Panc1 (cell line): ENCODE data around the gene SMURF1. TPM values are rescaled to one million over a fixed set of nuclear protein-coding genes. Genes with fewer than 3 reads are reported as not detected.

Experiments used
- ATAC-seq: fragments of 200-7000 bp; cut with Tn5 transposase; 2 replicates; pipeline ENCODE4 v1.9.1; 2020; ENCODE audit warnings: mild to moderate bottlenecking, moderate library complexity
- BruUV-seq: library from RNA; stranded (reverse); fragments of 400-500 nt; replicated peaks from 2 replicates; lab custom pipeline; 2021; lab: Mats Ljungman, UMichigan
- CTCF ChIA-PET: fragments of 300-600 bp; sonication (Branson Sonifier 250); formaldehyde crosslinking; loops from one replicate; lab custom pipeline; 2022; ENCODE audit warnings: antibody characterized with exemption; lab: Charles Lee
- POLR2A ChIA-PET: fragments of 300-600 bp; sonication (Branson Sonifier 250); formaldehyde crosslinking; loops from one replicate; lab custom pipeline; 2022; ENCODE audit warnings: antibody characterized with exemption; lab: Charles Lee
- DNase-seq: peaks from one replicate; pipeline ENCODE4 v3.0.0-alpha.2; 2010; ENCODE audit warnings: low read depth, low spot score
- H3K27ac ChIP-seq: 2 replicates; pipeline ENCODE4 v1.5.1; 2011; ENCODE audit warnings: mild to moderate bottlenecking, low read length, inconsistent platforms
- H3K27me3 ChIP-seq: fragments of 200-500 bp; sonication (Bioruptor generic); 2 replicates; pipeline ENCODE4 v1.6.0; 2014; ENCODE audit warnings: low read length, inconsistent platforms; ENCODE audit not compliant: control insufficient read depth, insufficient read depth
- H3K36me3 ChIP-seq: fragments of 200-500 bp; sonication (Bioruptor generic); 2 replicates; pipeline ENCODE4 v1.5.1; 2014; ENCODE audit warnings: inconsistent platforms, mild to moderate bottlenecking, low read length, moderate library complexity; ENCODE audit not compliant: control insufficient read depth, insufficient read depth
- H3K4me1 ChIP-seq: 2 replicates; pipeline ENCODE4 v1.5.1; 2011; ENCODE audit warnings: inconsistent platforms, mild to moderate bottlenecking, low read length, moderate library complexity; ENCODE audit not compliant: control insufficient read depth, insufficient read depth
- H3K4me3 ChIP-seq, 2 experiments: 2 replicates each; pipeline ENCODE4 v1.5.1; 2011 to 2012; ENCODE audit warnings: low read depth in 2 of 2, low read length in 2 of 2, mild to moderate bottlenecking in 2 of 2, inconsistent platforms in 1 of 2, moderate library complexity in 1 of 2
- H3K9me3 ChIP-seq: fragments of 200-500 bp; sonication (Bioruptor generic); 2 replicates; pipeline ENCODE4 v1.5.1; 2014; ENCODE audit warnings: low read depth, mild to moderate bottlenecking, inconsistent platforms, low read length, moderate library complexity; ENCODE audit not compliant: control insufficient read depth, insufficient read depth
- POLR2AphosphoS5 ChIP-seq: IDR thresholded peaks from 2 replicates; pipeline ENCODE4 v1.6.1; 2012; ENCODE audit warnings: mild to moderate bottlenecking, low read depth, low read length, moderate library complexity
- SIN3A ChIP-seq: IDR thresholded peaks from 2 replicates; pipeline ENCODE4 v1.6.1; 2012; ENCODE audit warnings: low read depth, mild to moderate bottlenecking, low read length, moderate library complexity, borderline replicate concordance; ENCODE audit not compliant: insufficient read depth
- TCF7L2 ChIP-seq: IDR thresholded peaks from 2 replicates; pipeline ENCODE4 v1.6.1; 2011; ENCODE audit warnings: mild to moderate bottlenecking, low read depth, low read length, inconsistent platforms
- in situ Hi-C: cut with HindIII; loops from 2 replicates; pipeline ENCODE4 v1.10.0; 2016; ENCODE audit warnings: low sequenced_read_pairs, low pct_unique_long_range_greater_than_20kb
- intact Hi-C: fragments of 100-400 bp; cut with micrococcal nuclease; formaldehyde crosslinking; loops from one replicate; pipeline ENCODE4 v1.10.0; 2022; ENCODE audit not compliant: unreplicated experiment
- total RNA-seq: library from RNA; stranded (reverse); gene quantifications from one replicate; pipeline ENCODE4 v1.2.1, GENCODE V29; 2021; ENCODE audit not compliant: unreplicated experiment
- TF ChIP-seq, protein P1 (sequence below): fragments of 450-650 bp; IDR thresholded peaks from 2 replicates; pipeline ENCODE4 v1.5.1; 2017; ENCODE audit warnings: mild to moderate bottlenecking
- TF ChIP-seq, protein P2 (sequence below), 2 experiments: IDR thresholded peaks; 2 replicates each; pipeline ENCODE4 v1.6.1; 2011 to 2012; ENCODE audit warnings: low read depth in 2 of 2, control low read depth in 1 of 2, low read length in 1 of 2, mild to moderate bottlenecking in 1 of 2, moderate library complexity in 1 of 2; ENCODE audit not compliant: insufficient read depth in 1 of 2

The SMURF1 gene
- total RNA-seq, 1 experiment from 2014 or later, result 47.0 TPM

DNA sequence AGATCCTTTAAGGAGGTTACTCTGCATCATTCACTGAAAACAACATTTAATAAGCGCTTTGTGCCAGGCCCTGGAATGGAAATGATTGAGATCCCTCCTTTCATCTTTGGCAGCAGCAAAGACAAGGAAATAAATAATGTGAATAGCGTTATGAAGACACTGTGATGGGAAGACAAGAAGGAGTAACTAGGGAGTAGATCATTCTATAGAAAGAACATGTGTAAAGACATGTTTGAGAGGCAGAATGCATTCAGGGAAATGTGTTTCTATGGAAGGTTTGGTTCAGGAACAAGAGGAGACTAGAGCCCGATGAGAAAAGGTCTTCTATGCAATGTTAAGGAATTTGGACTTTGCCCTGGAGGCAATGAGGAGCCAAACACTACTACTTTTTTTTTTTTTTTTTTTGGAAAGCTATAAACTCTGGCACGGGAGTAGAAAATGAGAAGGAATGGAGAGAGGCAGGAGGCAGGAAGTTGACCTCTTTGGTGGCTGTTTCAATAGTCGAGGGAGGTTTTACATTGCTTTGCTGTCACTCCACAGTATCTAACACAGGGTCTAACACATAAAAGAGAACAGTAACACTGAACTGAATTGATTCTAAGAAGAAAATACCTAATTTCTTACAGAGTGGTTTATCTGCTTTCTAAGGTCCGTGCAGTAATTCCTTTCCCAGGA is 44.9 kb downstream of the SMURF1 start:
- no TSS peak for BruUV-seq
- ATAC-seq, result 0 out of 2 replicates have a peak, but pooled peaks have one; percentile 24
- no peaks in the 10 kb centered on the region for H3K9me3 ChIP-seq
- H3K27ac ChIP-seq, result 0 out of 2 replicates have a peak overlapping the region, but pooled peaks have one; percentile 3
- no peaks in the 10 kb centered on the region for H3K27me3 ChIP-seq
- in situ Hi-C loops (no loop called here), intact Hi-C loops (no loop called here)
- no peaks in the 10 kb centered on the region; the same call in 1 of the 2 replicates for H3K36me3 ChIP-seq
- no peak for DNase-seq
- ChIA-PET CTCF (no interaction called here), POLR2A (no interaction called here)
- no peak overlapping the region for H3K4me3 ChIP-seq
- peaks cover 45% of the 10 kb centered on the region for H3K4me1 ChIP-seq
- no peak for TF ChIP-seq TCF7L2
- no peak for TF ChIP-seq POLR2AphosphoS5
- TF ChIP-seq SIN3A, result no peak
- TF ChIP-seq, protein P1, sequence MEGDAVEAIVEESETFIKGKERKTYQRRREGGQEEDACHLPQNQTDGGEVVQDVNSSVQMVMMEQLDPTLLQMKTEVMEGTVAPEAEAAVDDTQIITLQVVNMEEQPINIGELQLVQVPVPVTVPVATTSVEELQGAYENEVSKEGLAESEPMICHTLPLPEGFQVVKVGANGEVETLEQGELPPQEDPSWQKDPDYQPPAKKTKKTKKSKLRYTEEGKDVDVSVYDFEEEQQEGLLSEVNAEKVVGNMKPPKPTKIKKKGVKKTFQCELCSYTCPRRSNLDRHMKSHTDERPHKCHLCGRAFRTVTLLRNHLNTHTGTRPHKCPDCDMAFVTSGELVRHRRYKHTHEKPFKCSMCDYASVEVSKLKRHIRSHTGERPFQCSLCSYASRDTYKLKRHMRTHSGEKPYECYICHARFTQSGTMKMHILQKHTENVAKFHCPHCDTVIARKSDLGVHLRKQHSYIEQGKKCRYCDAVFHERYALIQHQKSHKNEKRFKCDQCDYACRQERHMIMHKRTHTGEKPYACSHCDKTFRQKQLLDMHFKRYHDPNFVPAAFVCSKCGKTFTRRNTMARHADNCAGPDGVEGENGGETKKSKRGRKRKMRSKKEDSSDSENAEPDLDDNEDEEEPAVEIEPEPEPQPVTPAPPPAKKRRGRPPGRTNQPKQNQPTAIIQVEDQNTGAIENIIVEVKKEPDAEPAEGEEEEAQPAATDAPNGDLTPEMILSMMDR, result no peak
- TF ChIP-seq, protein P2, sequence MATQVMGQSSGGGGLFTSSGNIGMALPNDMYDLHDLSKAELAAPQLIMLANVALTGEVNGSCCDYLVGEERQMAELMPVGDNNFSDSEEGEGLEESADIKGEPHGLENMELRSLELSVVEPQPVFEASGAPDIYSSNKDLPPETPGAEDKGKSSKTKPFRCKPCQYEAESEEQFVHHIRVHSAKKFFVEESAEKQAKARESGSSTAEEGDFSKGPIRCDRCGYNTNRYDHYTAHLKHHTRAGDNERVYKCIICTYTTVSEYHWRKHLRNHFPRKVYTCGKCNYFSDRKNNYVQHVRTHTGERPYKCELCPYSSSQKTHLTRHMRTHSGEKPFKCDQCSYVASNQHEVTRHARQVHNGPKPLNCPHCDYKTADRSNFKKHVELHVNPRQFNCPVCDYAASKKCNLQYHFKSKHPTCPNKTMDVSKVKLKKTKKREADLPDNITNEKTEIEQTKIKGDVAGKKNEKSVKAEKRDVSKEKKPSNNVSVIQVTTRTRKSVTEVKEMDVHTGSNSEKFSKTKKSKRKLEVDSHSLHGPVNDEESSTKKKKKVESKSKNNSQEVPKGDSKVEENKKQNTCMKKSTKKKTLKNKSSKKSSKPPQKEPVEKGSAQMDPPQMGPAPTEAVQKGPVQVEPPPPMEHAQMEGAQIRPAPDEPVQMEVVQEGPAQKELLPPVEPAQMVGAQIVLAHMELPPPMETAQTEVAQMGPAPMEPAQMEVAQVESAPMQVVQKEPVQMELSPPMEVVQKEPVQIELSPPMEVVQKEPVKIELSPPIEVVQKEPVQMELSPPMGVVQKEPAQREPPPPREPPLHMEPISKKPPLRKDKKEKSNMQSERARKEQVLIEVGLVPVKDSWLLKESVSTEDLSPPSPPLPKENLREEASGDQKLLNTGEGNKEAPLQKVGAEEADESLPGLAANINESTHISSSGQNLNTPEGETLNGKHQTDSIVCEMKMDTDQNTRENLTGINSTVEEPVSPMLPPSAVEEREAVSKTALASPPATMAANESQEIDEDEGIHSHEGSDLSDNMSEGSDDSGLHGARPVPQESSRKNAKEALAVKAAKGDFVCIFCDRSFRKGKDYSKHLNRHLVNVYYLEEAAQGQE (IDR thresholded peaks at IDR 0.05; ENCODE audit: insufficient read depth in 1 of 2, low read depth in 2 of 2, low read length in 1 of 2), result no peak

DNA sequence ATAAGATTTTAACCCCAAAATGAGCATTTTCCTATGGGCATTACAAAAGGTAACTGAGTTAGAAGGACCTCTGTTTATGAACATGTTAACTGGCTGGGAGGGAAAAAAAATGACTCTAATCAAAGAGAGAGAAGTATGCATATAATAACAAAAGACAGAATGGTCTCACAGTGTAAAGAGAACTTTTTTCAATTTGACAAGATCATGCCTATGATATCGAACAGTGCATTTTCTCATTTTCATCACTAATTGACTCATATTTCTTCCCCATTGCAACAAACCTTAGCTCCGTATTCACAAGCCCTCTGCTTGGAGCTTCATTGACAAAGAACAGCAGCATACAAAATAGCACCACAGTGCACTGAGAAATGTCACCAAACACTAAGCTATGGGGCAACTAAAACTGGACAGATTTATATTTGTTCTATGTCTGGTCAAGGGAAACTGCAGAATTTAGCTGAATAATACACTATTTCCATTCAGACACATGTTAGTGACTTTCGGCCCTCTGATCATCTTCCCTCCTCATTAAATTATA is 45.6 kb downstream of the SMURF1 start:
- H3K4me1 ChIP-seq, result peaks cover 40% of the 10 kb centered on the region
- no peaks in the 10 kb centered on the region for H3K27me3 ChIP-seq
- TF ChIP-seq SIN3A (no peak), TCF7L2 (no peak), POLR2AphosphoS5 (no peak)
- TF ChIP-seq, protein P1, result no peak
- TF ChIP-seq, protein P2 (IDR thresholded peaks at IDR 0.05; ENCODE audit: insufficient read depth in 1 of 2, low read depth in 2 of 2, low read length in 1 of 2), result no peak
- H3K9me3 ChIP-seq, result no peaks in the 10 kb centered on the region
- 0 out of 2 replicates have a peak overlapping the region, but pooled peaks have one; percentile 3 for H3K27ac ChIP-seq
- DNase-seq (no peak), ATAC-seq (no peak)
- intact Hi-C loops (no loop called here), in situ Hi-C loops (no loop called here)
- POLR2A ChIA-PET, result no interaction called here
- no peaks in the 10 kb centered on the region; the same call in 1 of the 2 replicates for H3K36me3 ChIP-seq
- no peak overlapping the region for H3K4me3 ChIP-seq
- BruUV-seq, result no TSS peak
- CTCF ChIA-PET, result no interaction called here
